Measurements from ENCODE around the gene EIF2AK2.

Gene EIF2AK2

DNA sequence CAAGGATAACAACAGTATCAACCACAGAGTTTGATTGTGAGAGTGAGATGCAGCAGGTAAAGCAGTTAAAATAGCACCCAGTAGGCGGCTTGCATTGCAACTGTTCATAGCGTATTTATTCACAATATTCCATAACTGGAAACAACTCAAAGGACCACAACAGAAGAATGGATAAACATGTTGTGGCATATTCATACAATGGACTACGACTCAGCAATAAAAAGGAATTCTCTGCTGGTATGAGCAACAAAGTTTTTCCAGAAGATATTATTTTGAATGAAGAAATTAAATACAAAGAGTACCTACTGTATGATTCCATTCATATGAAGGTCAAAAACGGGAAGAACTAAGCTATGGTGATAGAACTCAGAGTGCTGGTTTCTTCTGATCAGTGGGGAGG is 47.3 kb downstream of the EIF2AK2 start:
- TF ChIP-seq TAF1 (IDR thresholded peaks at IDR 0.05; ENCODE audit: borderline replicate concordance, insufficient read depth, low read length) (no peak), POLR2AphosphoS5 (IDR thresholded peaks at IDR 0.05; ENCODE audit: low read depth, low read length) (no peak), FOXP2 (optimal IDR thresholded peaks at IDR 0.05; ENCODE audit: borderline replicate concordance, extremely low read depth, extremely low read length, insufficient read depth) (no peak)

DNA sequence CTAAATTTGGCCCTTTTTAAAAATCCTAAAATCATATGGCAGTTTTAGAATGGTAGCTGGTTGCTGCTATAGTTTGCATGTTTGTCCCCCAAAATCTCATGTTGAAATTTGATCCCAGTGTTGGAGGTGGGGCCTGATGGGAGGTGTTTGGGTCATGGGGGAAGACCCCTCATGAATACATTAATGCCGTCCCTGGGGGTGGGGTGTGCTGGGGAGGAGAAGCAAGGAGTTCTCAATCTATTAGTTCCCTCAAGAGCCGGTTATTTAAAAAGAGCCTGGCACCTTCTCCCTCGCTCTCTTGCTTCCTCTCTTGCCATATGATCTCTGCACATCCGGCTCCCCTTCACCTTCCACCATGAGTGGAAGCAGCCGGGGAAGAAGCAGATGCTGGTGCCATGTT is 51.6 kb downstream of the EIF2AK2 start:
- TF ChIP-seq POLR2AphosphoS5 (IDR thresholded peaks at IDR 0.05; ENCODE audit: low read depth, low read length) (no peak), FOXP2 (optimal IDR thresholded peaks at IDR 0.05; ENCODE audit: borderline replicate concordance, extremely low read depth, extremely low read length, insufficient read depth) (no peak), SIN3A (IDR thresholded peaks at IDR 0.05; ENCODE audit: borderline replicate concordance, insufficient read depth, low read length) (no peak), TAF1 (IDR thresholded peaks at IDR 0.05; ENCODE audit: borderline replicate concordance, insufficient read depth, low read length) (no peak)
- TF ChIP-seq, protein P1, sequence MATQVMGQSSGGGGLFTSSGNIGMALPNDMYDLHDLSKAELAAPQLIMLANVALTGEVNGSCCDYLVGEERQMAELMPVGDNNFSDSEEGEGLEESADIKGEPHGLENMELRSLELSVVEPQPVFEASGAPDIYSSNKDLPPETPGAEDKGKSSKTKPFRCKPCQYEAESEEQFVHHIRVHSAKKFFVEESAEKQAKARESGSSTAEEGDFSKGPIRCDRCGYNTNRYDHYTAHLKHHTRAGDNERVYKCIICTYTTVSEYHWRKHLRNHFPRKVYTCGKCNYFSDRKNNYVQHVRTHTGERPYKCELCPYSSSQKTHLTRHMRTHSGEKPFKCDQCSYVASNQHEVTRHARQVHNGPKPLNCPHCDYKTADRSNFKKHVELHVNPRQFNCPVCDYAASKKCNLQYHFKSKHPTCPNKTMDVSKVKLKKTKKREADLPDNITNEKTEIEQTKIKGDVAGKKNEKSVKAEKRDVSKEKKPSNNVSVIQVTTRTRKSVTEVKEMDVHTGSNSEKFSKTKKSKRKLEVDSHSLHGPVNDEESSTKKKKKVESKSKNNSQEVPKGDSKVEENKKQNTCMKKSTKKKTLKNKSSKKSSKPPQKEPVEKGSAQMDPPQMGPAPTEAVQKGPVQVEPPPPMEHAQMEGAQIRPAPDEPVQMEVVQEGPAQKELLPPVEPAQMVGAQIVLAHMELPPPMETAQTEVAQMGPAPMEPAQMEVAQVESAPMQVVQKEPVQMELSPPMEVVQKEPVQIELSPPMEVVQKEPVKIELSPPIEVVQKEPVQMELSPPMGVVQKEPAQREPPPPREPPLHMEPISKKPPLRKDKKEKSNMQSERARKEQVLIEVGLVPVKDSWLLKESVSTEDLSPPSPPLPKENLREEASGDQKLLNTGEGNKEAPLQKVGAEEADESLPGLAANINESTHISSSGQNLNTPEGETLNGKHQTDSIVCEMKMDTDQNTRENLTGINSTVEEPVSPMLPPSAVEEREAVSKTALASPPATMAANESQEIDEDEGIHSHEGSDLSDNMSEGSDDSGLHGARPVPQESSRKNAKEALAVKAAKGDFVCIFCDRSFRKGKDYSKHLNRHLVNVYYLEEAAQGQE (IDR thresholded peaks at IDR 0.05; ENCODE audit: insufficient read depth in 1 of 2, low read depth in 2 of 2, low read length in 2 of 2): no peak

DNA sequence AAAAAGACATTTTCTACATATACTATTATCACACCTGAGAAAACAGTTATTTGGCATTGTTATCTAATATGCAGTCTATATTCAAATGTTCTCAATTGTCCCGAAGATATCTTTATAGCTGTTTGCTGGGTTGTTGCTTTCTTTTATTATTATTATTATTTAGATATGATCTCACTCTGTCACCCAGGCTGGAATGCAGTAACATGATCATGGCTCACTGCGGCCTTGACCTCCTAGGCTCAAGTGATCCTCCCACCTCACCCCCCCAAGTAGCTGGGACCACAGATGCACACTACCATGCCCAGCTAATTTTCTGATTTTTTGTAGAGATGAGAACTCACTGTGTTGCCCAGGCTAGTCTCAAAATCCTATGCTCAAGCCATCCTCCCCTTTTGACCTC is 52.6 kb downstream of the EIF2AK2 start:
- TF ChIP-seq, protein P1 (IDR thresholded peaks at IDR 0.05; ENCODE audit: insufficient read depth in 1 of 2, low read depth in 2 of 2, low read length in 2 of 2): no peak
- no peak for TF ChIP-seq SIN3A (IDR thresholded peaks at IDR 0.05; ENCODE audit: borderline replicate concordance, insufficient read depth, low read length)
- TF ChIP-seq FOXP2 (optimal IDR thresholded peaks at IDR 0.05; ENCODE audit: borderline replicate concordance, extremely low read depth, extremely low read length, insufficient read depth): no peak
- no peak for TF ChIP-seq POLR2AphosphoS5 (IDR thresholded peaks at IDR 0.05; ENCODE audit: low read depth, low read length)
- no peak for TF ChIP-seq TAF1 (IDR thresholded peaks at IDR 0.05; ENCODE audit: borderline replicate concordance, insufficient read depth, low read length)

DNA sequence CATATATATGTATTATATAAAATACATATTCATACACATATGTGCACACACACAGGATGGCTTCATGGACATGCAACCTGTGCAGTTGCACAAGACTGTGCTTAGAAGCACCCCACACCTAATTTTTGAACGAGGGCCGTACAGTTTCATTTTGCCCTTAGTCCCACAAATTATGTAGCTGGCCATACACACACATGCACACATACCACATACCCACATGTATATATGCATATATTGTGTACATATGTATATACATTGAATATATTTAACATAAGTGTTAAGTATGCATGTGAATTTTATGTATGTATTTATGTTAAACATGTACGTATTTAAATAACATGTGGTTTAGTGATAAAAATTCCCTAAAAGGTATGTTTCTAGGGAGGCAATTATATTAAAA is 54.2 kb downstream of the EIF2AK2 start:
- TF ChIP-seq TAF1 (IDR thresholded peaks at IDR 0.05; ENCODE audit: borderline replicate concordance, insufficient read depth, low read length) (no peak), POLR2AphosphoS5 (IDR thresholded peaks at IDR 0.05; ENCODE audit: low read depth, low read length) (no peak), FOXP2 (optimal IDR thresholded peaks at IDR 0.05; ENCODE audit: borderline replicate concordance, extremely low read depth, extremely low read length, insufficient read depth) (no peak), SIN3A (IDR thresholded peaks at IDR 0.05; ENCODE audit: borderline replicate concordance, insufficient read depth, low read length) (no peak)
- TF ChIP-seq, protein P1 (IDR thresholded peaks at IDR 0.05; ENCODE audit: insufficient read depth in 1 of 2, low read depth in 2 of 2, low read length in 2 of 2): no peak

DNA sequence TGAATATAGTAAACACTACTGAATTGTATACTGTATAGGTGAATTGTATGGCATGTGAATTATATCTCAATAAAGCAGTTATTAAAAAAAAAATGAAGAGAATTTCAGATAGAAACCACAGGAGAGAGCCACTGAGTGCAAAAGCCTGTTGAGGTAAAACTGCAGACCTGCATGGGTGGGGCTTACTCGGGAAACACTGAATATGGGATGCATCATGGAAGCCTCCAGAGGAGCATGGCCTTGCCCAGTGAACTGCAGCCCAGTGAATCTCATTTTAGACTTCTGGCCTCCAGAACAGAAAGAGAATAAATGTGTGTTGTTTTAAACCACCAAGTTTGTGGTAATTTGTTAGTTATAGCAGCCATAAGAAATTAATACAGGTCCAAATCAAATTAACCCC is 56.7 kb downstream of the EIF2AK2 start:
- no peak; the same call in 1 of the 2 replicates for TF ChIP-seq POLR2AphosphoS5 (IDR thresholded peaks at IDR 0.05; ENCODE audit: low read depth, low read length)
- no peak for TF ChIP-seq SIN3A (IDR thresholded peaks at IDR 0.05; ENCODE audit: borderline replicate concordance, insufficient read depth, low read length)
- TF ChIP-seq, protein P1 (IDR thresholded peaks at IDR 0.05; ENCODE audit: insufficient read depth in 1 of 2, low read depth in 2 of 2, low read length in 2 of 2): no peak
- no peak for TF ChIP-seq FOXP2 (optimal IDR thresholded peaks at IDR 0.05; ENCODE audit: borderline replicate concordance, extremely low read depth, extremely low read length, insufficient read depth)
- no peak for TF ChIP-seq TAF1 (IDR thresholded peaks at IDR 0.05; ENCODE audit: borderline replicate concordance, insufficient read depth, low read length)

Measured in PFSK-1 (cell line).